NCI-H524 treated with DMSO at 0.1 percent for 48 hours (cell line): ENCODE results near the gene PGF.

ENCODE experiments used
- DNase-seq: peaks from one replicate; lab custom pipeline; 2025; lab: John Stamatoyannopoulos, UW

Gene PGF

GRCh38 chr14:74897642-74898041, 57.8 kb downstream of the PGF start:
- DNase-seq: no peak

GRCh38 chr14:74896400-74896799, 59.0 kb downstream of the PGF start:
- DNase-seq: no peak

GRCh38 chr14:74893614-74894091, 61.7 kb downstream of the PGF start:
- DNase-seq: no peak

- no peak for DNase-seq
Observed at GRCh38 chr14:74892745-74893144, 62.7 kb downstream of the PGF start.

DNA sequence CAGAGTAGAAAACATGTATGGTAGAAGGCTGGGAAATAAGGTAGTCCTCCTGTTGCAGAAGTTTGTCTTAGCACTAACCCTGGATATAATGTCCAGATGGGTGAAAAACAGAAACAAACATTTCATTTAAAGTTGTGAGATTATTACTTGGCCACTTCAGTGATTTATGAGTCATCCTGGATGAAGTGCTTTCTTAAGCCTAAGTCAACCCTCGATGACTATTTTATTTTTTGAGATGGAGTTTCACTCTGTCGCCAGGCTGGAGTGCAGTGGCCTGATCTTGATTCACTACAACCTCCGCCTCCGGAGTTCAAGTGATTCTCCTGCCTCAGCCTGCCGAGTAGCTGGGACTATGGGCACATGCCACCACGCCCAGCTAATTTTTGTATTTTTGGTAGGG, 63.5 kb downstream of the PGF start:
- DNase-seq: no peak
